HEK293T (cell line): ENCODE measurements around the gene DNAH3.

ENCODE experiments used
- BHLHE40 ChIP-seq: fragments of 450-650 bp; IDR thresholded peaks from 2 replicates; pipeline ENCODE4 v1.6.1; 2016; ENCODE audit warnings: mild to moderate bottlenecking, moderate library complexity, borderline replicate concordance
- CTBP1 ChIP-seq: fragments of 450-650 bp; IDR thresholded peaks from 2 replicates; pipeline ENCODE4 v1.6.1; 2016; ENCODE audit warnings: borderline replicate concordance
- FOXM1 ChIP-seq: fragments of 450-650 bp; IDR thresholded peaks from 2 replicates; pipeline ENCODE4 v1.6.1; 2017; ENCODE audit warnings: mild to moderate bottlenecking, borderline replicate concordance
- HDGF ChIP-seq: fragments of 450-650 bp; IDR thresholded peaks from 2 replicates; pipeline ENCODE4 v1.6.1; 2017; ENCODE audit warnings: antibody characterized with exemption, borderline replicate concordance
- L3MBTL2 ChIP-seq: fragments of 450-650 bp; conservative IDR thresholded peaks from 2 replicates; pipeline ENCODE4 v1.6.1; 2016; ENCODE audit warnings: mild to moderate bottlenecking
- SP1 ChIP-seq: fragments of 450-650 bp; IDR thresholded peaks from 2 replicates; pipeline ENCODE4 v1.6.1; 2017
- SUZ12 ChIP-seq: fragments of 450-650 bp; IDR thresholded peaks from 2 replicates; pipeline ENCODE4 v1.6.1; 2016; ENCODE audit warnings: mild to moderate bottlenecking
- TARDBP ChIP-seq: fragments of 450-650 bp; IDR thresholded peaks from 2 replicates; pipeline ENCODE4 v1.6.1; 2016
- TF ChIP-seq, protein P1 (sequence below): fragments of 450-650 bp; IDR thresholded peaks from 2 replicates; pipeline ENCODE4 v1.6.1; 2016

DNA sequence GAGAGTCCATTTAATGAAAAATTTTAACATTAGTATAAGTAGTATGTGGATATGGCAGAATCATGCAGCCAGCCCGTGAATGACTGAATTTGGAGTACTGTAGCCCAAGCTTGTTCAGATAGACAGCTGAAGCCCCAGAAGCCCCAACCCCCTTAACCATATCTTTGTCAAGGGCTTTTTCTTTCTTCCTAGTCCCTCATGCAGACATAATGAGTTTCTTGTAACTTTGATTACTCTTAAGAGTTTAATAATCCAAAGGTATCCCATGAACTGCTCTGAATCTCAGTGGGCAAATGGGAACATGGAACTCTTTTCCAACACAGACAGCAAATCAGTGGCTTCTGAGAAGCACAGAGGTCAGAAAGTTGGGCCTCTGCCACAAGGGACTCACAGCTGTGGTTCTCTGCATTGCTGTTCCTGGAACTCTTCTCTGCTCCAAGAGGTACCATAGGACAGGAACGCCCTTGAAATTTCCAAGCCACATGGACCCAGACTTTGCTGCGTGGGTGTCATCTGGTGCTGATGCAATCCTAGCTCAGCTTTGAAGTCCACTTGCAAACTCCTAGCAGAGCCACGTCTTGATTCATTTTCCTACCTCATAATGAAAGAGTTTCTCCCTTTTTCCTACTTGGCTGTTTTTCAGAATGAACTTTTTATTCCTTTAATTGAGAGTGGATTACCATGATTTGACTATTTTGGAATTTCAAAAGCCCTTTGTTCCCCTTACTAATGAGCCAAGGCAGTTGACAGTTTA is 232.0 kb downstream of the DNAH3 start:
- TF ChIP-seq, protein P1, sequence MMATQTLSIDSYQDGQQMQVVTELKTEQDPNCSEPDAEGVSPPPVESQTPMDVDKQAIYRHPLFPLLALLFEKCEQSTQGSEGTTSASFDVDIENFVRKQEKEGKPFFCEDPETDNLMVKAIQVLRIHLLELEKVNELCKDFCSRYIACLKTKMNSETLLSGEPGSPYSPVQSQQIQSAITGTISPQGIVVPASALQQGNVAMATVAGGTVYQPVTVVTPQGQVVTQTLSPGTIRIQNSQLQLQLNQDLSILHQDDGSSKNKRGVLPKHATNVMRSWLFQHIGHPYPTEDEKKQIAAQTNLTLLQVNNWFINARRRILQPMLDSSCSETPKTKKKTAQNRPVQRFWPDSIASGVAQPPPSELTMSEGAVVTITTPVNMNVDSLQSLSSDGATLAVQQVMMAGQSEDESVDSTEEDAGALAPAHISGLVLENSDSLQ: no peak
- TF ChIP-seq FOXM1 (no peak), SUZ12 (no peak), BHLHE40 (no peak), TARDBP (no peak), SP1 (no peak), CTBP1 (no peak), HDGF (no peak), L3MBTL2 (no peak)
